K562 (cell line): ENCODE results near the gene TMSB10. TPM values are rescaled to one million over a fixed set of nuclear protein-coding genes. Genes with fewer than 3 reads are reported as not detected.
"Not testable (repeated sequence)": the region's sequence is repeated elsewhere in the genome, so short reads cannot be mapped to it uniquely, and the experiment has no call there.

Source experiments
- ATAC-seq: fragments of 200-7000 bp; cut with Tn5 transposase; 3 replicates; pipeline ENCODE4 v1.9.1; 2020; ENCODE audit warnings: moderate library complexity
- BruUV-seq: library from RNA; stranded (reverse); fragments of 400-500 nt; replicated peaks from 2 replicates; lab custom pipeline; 2021; lab: Mats Ljungman, UMichigan
- CTCF ChIA-PET: fragments of 300-600 bp; formaldehyde crosslinking; extraction: SDS; loops from one replicate; lab custom pipeline; 2021; ENCODE audit warnings: low intra/inter-chr PET ratio; lab: Yijun Ruan, JAX
- POLR2A ChIA-PET: fragments of 300-600, 350-650 bp; sonication (Branson Sonifier 250); formaldehyde crosslinking; extraction: SDS; loops from one replicate; lab custom pipeline; 2021; ENCODE audit warnings: antibody characterized with exemption, inconsistent platforms; lab: Yijun Ruan, JAX
- DNase-seq, 4 experiments: peaks; one replicate each; pipeline versions ENCODE4 v3.0.0 to v3.0.0-alpha.2; 2011 to 2018; ENCODE audit warnings: low spot score in 3 of 4, mixed read lengths in 3 of 4; ENCODE audit errors: extremely low read depth in 1 of 4
- FAIRE-seq: peaks from 2 replicates; lab custom pipeline; 2011; peaks lifted over from hg19 to GRCh38; lab: Jason Lieb, UNC
- H2AFZ ChIP-seq: 2 replicates; pipeline ENCODE4 v1.6.0; 2011; ENCODE audit warnings: low read depth, low read length, control low read depth, inconsistent platforms
- H3K27ac ChIP-seq: fragments of 200-600 bp; 3 replicates; pipeline ENCODE4 v1.8.0; 2011; ENCODE audit warnings: low read depth, mild to moderate bottlenecking, control low read depth, inconsistent platforms, low read length, moderate library complexity, mixed read lengths; ENCODE audit errors: extremely low read depth
- H3K27me3 ChIP-seq, 2 experiments: fragments of 300-600 bp in 1 of 2; 2 replicates in 1 of 2; 3 replicates in 1 of 2; pipeline versions ENCODE4 v1.6.0 to v1.8.0; 2011; ENCODE audit warnings: inconsistent platforms in 2 of 2, low read length in 2 of 2, mild to moderate bottlenecking in 1 of 2, mixed read lengths in 1 of 2, moderate library complexity in 1 of 2; ENCODE audit not compliant: control insufficient read depth in 2 of 2, insufficient read depth in 2 of 2
- H3K36me3 ChIP-seq: fragments of 300-600 bp; 3 replicates; pipeline ENCODE4 v1.8.0; 2011; ENCODE audit warnings: mild to moderate bottlenecking, low read length, inconsistent platforms; ENCODE audit not compliant: control insufficient read depth, insufficient read depth
- H3K4me1 ChIP-seq, 2 experiments: fragments of 200-600 bp in 1 of 2; replicated peaks in 1 of 2; 2 replicates in 1 of 2; 3 replicates in 1 of 2; pipeline versions ENCODE4 v1.5.1 to v1.8.0; 2011; ENCODE audit warnings: inconsistent platforms in 2 of 2, low read length in 2 of 2, mild to moderate bottlenecking in 1 of 2, mixed read lengths in 1 of 2, moderate library complexity in 1 of 2; ENCODE audit not compliant: control insufficient read depth in 2 of 2, insufficient read depth in 2 of 2
- H3K4me2 ChIP-seq: 2 replicates; pipeline ENCODE4 v1.6.1; 2011; ENCODE audit warnings: low read length, control low read depth, inconsistent platforms, mixed read lengths; ENCODE audit not compliant: insufficient read depth
- H3K4me3 ChIP-seq: fragments of 200-600 bp; sonication (generic), shearing (Covaris generic); 2 replicates; pipeline ENCODE4 v1.5.1; 2016; ENCODE audit warnings: control low read depth, inconsistent platforms
- H3K79me2 ChIP-seq: fragments of 200-600 bp; 3 replicates; pipeline ENCODE4 v1.8.0; 2011; ENCODE audit warnings: low read length, inconsistent platforms; ENCODE audit not compliant: control insufficient read depth, insufficient read depth
- H3K9ac ChIP-seq, 2 experiments: 2 replicates each; pipeline versions ENCODE4 v1.6.0 to v1.6.1; 2011; ENCODE audit warnings: low read depth in 2 of 2, low read length in 2 of 2, control low read depth in 1 of 2, inconsistent platforms in 1 of 2, mild to moderate bottlenecking in 1 of 2, mixed read lengths in 1 of 2; ENCODE audit not compliant: insufficient read depth in 1 of 2
- H3K9me1 ChIP-seq: one replicate; pipeline ENCODE4 v1.6.0; 2011; ENCODE audit warnings: inconsistent platforms, mild to moderate bottlenecking, low read length, moderate library complexity; ENCODE audit not compliant: control insufficient read depth, insufficient read depth
- H3K9me3 ChIP-seq: replicated peaks from 2 replicates; pipeline ENCODE4 v1.5.1; 2011; ENCODE audit warnings: low read depth, low read length, inconsistent platforms; ENCODE audit not compliant: control insufficient read depth, insufficient read depth
- H4K20me1 ChIP-seq: replicated peaks from 2 replicates; pipeline ENCODE4 v1.6.1; 2011; ENCODE audit warnings: low read length, inconsistent platforms, mixed read lengths; ENCODE audit not compliant: control insufficient read depth, insufficient read depth
- ESRRA ChIP-seq: fragments of 450-650 bp; IDR thresholded peaks from 2 replicates; pipeline ENCODE4 v1.6.1; 2014; ENCODE audit warnings: low read depth, mild to moderate bottlenecking, moderate library complexity, borderline replicate concordance
- MAFG ChIP-seq: fragments of 450-650 bp; conservative IDR thresholded peaks from 2 replicates; pipeline ENCODE4 v1.6.1; 2016; ENCODE audit warnings: missing genetic modification characterization, missing compliant biosample characterization
- NFIC ChIP-seq: fragments of 450-650 bp; IDR thresholded peaks from 2 replicates; pipeline ENCODE4 v1.6.1; 2017; ENCODE audit warnings: mild to moderate bottlenecking, inconsistent platforms
- RERE ChIP-seq: sonication (generic); formaldehyde crosslinking; IDR thresholded peaks from 2 replicates; pipeline ENCODE4 v1.8.0; 2023; ENCODE audit warnings: missing genetic modification reagents, mild to moderate bottlenecking, borderline replicate concordance
- SMARCC2 ChIP-seq: fragments of 450-650 bp; IDR thresholded peaks from 2 replicates; pipeline ENCODE4 v1.6.1; 2017; ENCODE audit warnings: antibody characterized with exemption, moderate library complexity, mild to moderate bottlenecking, low read depth
- ZNF740 ChIP-seq, 3 experiments: fragments of 200-800 bp in 1 of 3; sonication (Bioruptor generic) in 1 of 3; sonication (generic) in 1 of 3; formaldehyde crosslinking in 1 of 3; IDR thresholded peaks; 2 replicates each; pipeline versions ENCODE4 v1.6.1 to v1.8.0; 2016 to 2022; ENCODE audit warnings: mild to moderate bottlenecking in 2 of 3, missing compliant biosample characterization in 2 of 3, missing genetic modification characterization in 2 of 3, missing genetic modification reagents in 1 of 3
- ZNF766 ChIP-seq: fragments of 200-800 bp; sonication (Bioruptor generic); conservative IDR thresholded peaks from 2 replicates; pipeline ENCODE4 v1.6.1; 2016; ENCODE audit warnings: missing genetic modification characterization, missing compliant biosample characterization
- WGBS: fragments of 100-300 bp; shearing (Covaris generic); methylation state at CpG from one replicate; pipeline ENCODE4 v1.1.6; 2016; ENCODE audit warnings: low coverage, mixed read lengths; ENCODE audit not compliant: insufficient coverage; ENCODE audit errors: missing lambda C conversion rate; 5-methylcytosine and 5-hydroxymethylcytosine counted together
- in situ Hi-C: fragments of 300-500 bp; cut with MboI; formaldehyde crosslinking; loops from 4 replicates; pipeline ENCODE4 v1.15.0; 2018; ENCODE audit warnings: inconsistent platforms, mixed read lengths
- intact Hi-C: fragments of 100-400 bp; cut with micrococcal nuclease; formaldehyde crosslinking; loops from 2 replicates; pipeline ENCODE4 v1.14.2; 2022
- polyA plus RNA-seq, 8 experiments: library from polyadenylated mRNA; depleted of rRNA in 4 of 8; stranded (reverse) in 5 of 8; unstranded in 3 of 8; fragments of >200 nt; fragmentation: Nextera tagmentation in 2 of 8; fragmentation: Illumina TruSeq in 1 of 8; extraction: Ambion mirVana in 2 of 8; extraction: Trizol in 1 of 8; gene quantifications; 2 replicates each; pipeline versions ENCODE4 v1.2.1 to v1.2.3, GENCODE V29; 2011 to 2014; ENCODE audit warnings: inconsistent platforms in 1 of 8, missing spikeins in 1 of 8
- total RNA-seq, 7 experiments: library from RNA; depleted of rRNA in 6 of 7; stranded (reverse); fragments of >200 nt in 6 of 7; fragmentation: Illumina TruSeq in 2 of 7; extraction: Trizol in 2 of 7; gene quantifications; 2 replicates each; pipeline versions ENCODE4 v1.2.1 to v1.2.3, GENCODE V29; 2011 to 2021; ENCODE audit warnings: low replicate concordance in 1 of 7

The TMSB10 gene
- total and polyA plus RNA-seq, 9 of the 15 experiments (the other 6 are each of a cell fraction or from before 2014, with no cell fraction given) = 382 to 2,226 (median 959) TPM

GRCh38 chr2:84917821-84918220 is 12.4 kb downstream of the TMSB10 start:
- H3K9me1 ChIP-seq, H4K20me1 ChIP-seq, H3K4me3 ChIP-seq, H3K79me2 ChIP-seq, ATAC-seq, H3K9ac ChIP-seq, H3K27ac ChIP-seq, intact Hi-C loops, CTCF ChIA-PET, H3K36me3 ChIP-seq, DNase-seq, H3K27me3 ChIP-seq, FAIRE-seq, H3K9me3 ChIP-seq, BruUV-seq, in situ Hi-C loops, H3K4me2 ChIP-seq: not testable (repeated sequence)
- Histone ChIP-seq H2AFZ (peak overlapping the region; percentile 69), H3K4me1 (peaks cover 0 to 13% of the 10 kb centered on the region in 2 experiments; a peak in 3 of 5 replicates)
- WGBS = 67% methylated on average over 5 of the region's 5 CpGs
- POLR2A ChIA-PET = interaction anchor here (0.6 to 5.1 kb wide), 2 partner anchors 12 to 280 kb away, joined by 3 to 78 read pairs; partner anchors contain the start of gene TMSB10

GRCh38 chr2:84918430-84918829 is 13.0 kb downstream of the TMSB10 start:
- Histone ChIP-seq H3K9me3 (no peaks in the 10 kb centered on the region), H3K9me1 (no peaks in the 10 kb centered on the region), H3K79me2 (no peaks in the 10 kb centered on the region), H3K36me3 (no peaks in the 10 kb centered on the region), H3K4me3 (no peak overlapping the region), H3K4me2 (no peak overlapping the region), H2AFZ (peak overlapping the region; percentile 69), H4K20me1 (no peaks in the 10 kb centered on the region), H3K27me3 (no peaks in the 10 kb centered on the region), H3K4me1 (peaks cover 0 to 13% of the 10 kb centered on the region in 2 experiments; a peak in 3 of 5 replicates), H3K27ac (no peak overlapping the region), H3K9ac (no peak overlapping the region)
- intact Hi-C loops = no loop called here
- TF ChIP-seq NFIC (no peak), ZNF766 (CRISPR knock-in tag) (no peak), ESRRA (no peak), SMARCC2 (no peak), MAFG (tag) (no peak), ZNF740 (CRISPR knock-in tag; IDR thresholded peaks at IDR 0.05) (no peak), ZNF740 (tag; IDR thresholded peaks at IDR 0.05) (no peak), RERE (CRISPR knock-in tag) (no peak)
- CTCF ChIA-PET = no interaction called here
- in situ Hi-C loops = no loop called here
- BruUV-seq = no TSS peak
- ATAC-seq = no peak
- POLR2A ChIA-PET = interaction anchor here (0.6 to 5.1 kb wide), 3 partner anchors 12 to 420 kb away, joined by 3 to 78 read pairs (median 3); partner anchors contain the start of gene TMSB10
- no peak for FAIRE-seq
- 39% methylated on average over 2 of the region's 2 CpGs for WGBS
- no peak for DNase-seq
